HepG2 (cell line): ENCODE data around the gene TXLNA. TPM values are rescaled to one million over a fixed set of nuclear protein-coding genes. Genes with fewer than 3 reads are reported as not detected.
A peak's percentile ranks its signal among the peaks of the same experiment; 100 is the strongest.

Experiments used
- BRD4 ChIP-seq: sonication (generic); formaldehyde crosslinking; IDR thresholded peaks from 2 replicates; pipeline ENCODE4 v1.4.0; 2020; ENCODE audit warnings: missing genetic modification reagents
- CBX5 ChIP-seq: sonication (generic); formaldehyde crosslinking; IDR thresholded peaks from 2 replicates; pipeline ENCODE4 v1.4.0; 2020; ENCODE audit warnings: missing genetic modification reagents, borderline replicate concordance
- FOXO1 ChIP-seq: sonication (generic); formaldehyde crosslinking; IDR thresholded peaks from 2 replicates; pipeline ENCODE4 v1.4.0; 2020; ENCODE audit warnings: missing genetic modification reagents
- MIER3 ChIP-seq: IDR thresholded peaks from 2 replicates; pipeline ENCODE4 v1.6.1; 2016; ENCODE audit warnings: missing compliant biosample characterization, borderline replicate concordance
- MLLT10 ChIP-seq: sonication (generic); formaldehyde crosslinking; IDR thresholded peaks from 2 replicates; pipeline ENCODE4 v1.4.0; 2020; ENCODE audit warnings: missing genetic modification reagents
- NR2F6 ChIP-seq, 2 experiments: IDR thresholded peaks; 2 replicates each; pipeline ENCODE4 v1.6.1; 2016; ENCODE audit warnings: antibody characterized with exemption in 1 of 2, mild to moderate bottlenecking in 1 of 2
- YEATS2 ChIP-seq: sonication (generic); formaldehyde crosslinking; IDR thresholded peaks from 2 replicates; pipeline ENCODE4 v1.4.0; 2020; ENCODE audit warnings: missing genetic modification reagents, borderline replicate concordance
- ZFP41 ChIP-seq: sonication (generic); formaldehyde crosslinking; IDR thresholded peaks from 2 replicates; pipeline ENCODE4 v1.4.0; 2020; ENCODE audit warnings: mild to moderate bottlenecking, missing genetic modification reagents, borderline replicate concordance
- ZNF124 ChIP-seq: sonication (generic); formaldehyde crosslinking; IDR thresholded peaks from 2 replicates; pipeline ENCODE4 v1.4.0; 2020; ENCODE audit warnings: missing genetic modification reagents
- ZNF546 ChIP-seq: sonication (generic); formaldehyde crosslinking; conservative IDR thresholded peaks from 2 replicates; pipeline ENCODE4 v1.8.1; 2023; ENCODE audit warnings: mild to moderate bottlenecking, missing genetic modification reagents
- polyA plus RNA-seq, 8 experiments: library from polyadenylated mRNA; depleted of rRNA in 3 of 8; stranded (reverse) in 7 of 8; unstranded in 1 of 8; fragments of >200 nt; fragmentation: Illumina TruSeq in 4 of 8; extraction: Trizol in 4 of 8; gene quantifications; 2 replicates each; pipeline versions ENCODE4 v1.2.1 to v1.2.3, GENCODE V29; 2011 to 2016; ENCODE audit warnings: low read depth in 4 of 8, missing spikeins in 1 of 8, mixed read lengths in 1 of 8; ENCODE audit not compliant: insufficient read depth in 1 of 8
- total RNA-seq, 5 experiments: library from RNA; depleted of rRNA; stranded (reverse); fragments of >200 nt; fragmentation: Illumina TruSeq; extraction: Trizol; gene quantifications; 2 replicates each; pipeline ENCODE4 v1.2.3, GENCODE V29; 2016; ENCODE audit warnings: low read depth in 1 of 5
- TF ChIP-seq, protein P1 (sequence below): sonication (generic); formaldehyde crosslinking; IDR thresholded peaks from 2 replicates; pipeline ENCODE4 v1.9.0; 2022; ENCODE audit warnings: missing genetic modification reagents, mild to moderate bottlenecking, borderline replicate concordance
- TF ChIP-seq, protein P2 (sequence below): IDR thresholded peaks from 2 replicates; pipeline ENCODE4 v1.6.1; 2016; ENCODE audit warnings: missing compliant biosample characterization, missing genetic modification reagents, borderline replicate concordance
- TF ChIP-seq, protein P3 (sequence below), 2 experiments: fragments of 450-650 bp in 1 of 2; sonication (generic) in 1 of 2; formaldehyde crosslinking in 1 of 2; IDR thresholded peaks; 2 replicates each; pipeline versions ENCODE4 v1.6.1 to v1.8.0; 2016 to 2022; ENCODE audit warnings: antibody characterized with exemption in 1 of 2, mild to moderate bottlenecking in 1 of 2, missing genetic modification reagents in 1 of 2
- TF ChIP-seq, protein P4 (sequence below): sonication (generic); formaldehyde crosslinking; IDR thresholded peaks from 2 replicates; pipeline ENCODE4 v1.4.0; 2020; ENCODE audit warnings: missing genetic modification reagents

TXLNA gene
- total and polyA plus RNA-seq, 2 of the 13 experiments (the other 11 are each of a cell fraction or from before 2014, with no cell fraction given): 29.6 to 67.8 TPM

DNA sequence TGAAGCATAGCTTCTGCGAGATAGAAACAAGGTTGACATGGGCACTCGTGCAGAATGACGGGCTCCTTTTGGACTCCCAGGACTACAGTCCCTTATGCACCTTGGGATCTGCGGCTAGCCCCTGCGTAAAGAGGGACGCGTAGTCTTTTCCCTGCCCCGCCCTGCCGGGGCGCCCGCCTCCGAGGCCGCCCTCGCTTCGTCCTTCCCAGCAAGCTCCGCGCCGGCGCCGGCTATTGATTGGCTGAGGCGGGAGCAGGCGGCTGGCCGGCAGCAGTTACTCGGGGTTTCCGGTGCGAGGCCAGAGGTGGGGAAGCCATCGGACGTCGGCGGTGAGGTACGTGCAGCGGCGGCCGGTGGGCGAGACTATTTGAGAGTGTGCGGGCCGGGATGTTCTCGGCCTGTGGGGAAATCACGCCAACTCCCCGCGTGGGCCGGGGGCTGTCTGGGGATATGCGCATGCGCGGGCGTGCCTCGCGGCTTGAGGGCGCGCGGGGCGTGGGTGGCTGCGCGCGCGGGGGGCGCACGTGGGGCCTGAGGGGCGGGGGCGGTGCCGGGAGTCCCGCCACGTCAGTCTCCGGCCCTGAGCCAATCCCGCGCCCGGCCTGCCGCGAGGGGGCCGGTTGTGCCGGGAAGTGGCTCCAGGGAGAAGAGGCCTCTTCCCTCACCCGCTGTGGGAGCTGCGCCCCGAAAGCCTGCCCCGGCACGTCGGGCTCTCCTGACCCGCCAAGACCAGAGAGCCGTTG, at the start of gene TXLNA (continued):
- TF ChIP-seq, protein P1, sequence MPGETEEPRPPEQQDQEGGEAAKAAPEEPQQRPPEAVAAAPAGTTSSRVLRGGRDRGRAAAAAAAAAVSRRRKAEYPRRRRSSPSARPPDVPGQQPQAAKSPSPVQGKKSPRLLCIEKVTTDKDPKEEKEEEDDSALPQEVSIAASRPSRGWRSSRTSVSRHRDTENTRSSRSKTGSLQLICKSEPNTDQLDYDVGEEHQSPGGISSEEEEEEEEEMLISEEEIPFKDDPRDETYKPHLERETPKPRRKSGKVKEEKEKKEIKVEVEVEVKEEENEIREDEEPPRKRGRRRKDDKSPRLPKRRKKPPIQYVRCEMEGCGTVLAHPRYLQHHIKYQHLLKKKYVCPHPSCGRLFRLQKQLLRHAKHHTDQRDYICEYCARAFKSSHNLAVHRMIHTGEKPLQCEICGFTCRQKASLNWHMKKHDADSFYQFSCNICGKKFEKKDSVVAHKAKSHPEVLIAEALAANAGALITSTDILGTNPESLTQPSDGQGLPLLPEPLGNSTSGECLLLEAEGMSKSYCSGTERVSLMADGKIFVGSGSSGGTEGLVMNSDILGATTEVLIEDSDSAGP (CRISPR knock-in tag): peak; percentile 80
- TF ChIP-seq ZNF546 (CRISPR knock-in tag) (peak; percentile 90; the same call in 1 of the 2 replicates), MLLT10 (CRISPR knock-in tag) (no peak), FOXO1 (0 out of 2 replicates have a peak, but pooled peaks have one; percentile 28), MIER3 (CRISPR knock-in tag) (no peak; the same call in none of the 2 replicates), YEATS2 (CRISPR knock-in tag) (peak; percentile 85), BRD4 (CRISPR knock-in tag) (no peak; the same call in 1 of the 2 replicates), NR2F6 (IDR thresholded peaks at IDR 0.05) (0 out of 2 replicates have a peak, but pooled peaks have one; percentile 26), NR2F6 (CRISPR knock-in tag; IDR thresholded peaks at IDR 0.05) (peak; percentile 27; the same call in 1 of the 2 replicates), ZFP41 (CRISPR knock-in tag) (peak; percentile 85; the same call in 1 of the 2 replicates), CBX5 (CRISPR knock-in tag) (no peak), ZNF124 (peak; percentile 86; the same call in 1 of the 2 replicates)
- TF ChIP-seq, protein P2, sequence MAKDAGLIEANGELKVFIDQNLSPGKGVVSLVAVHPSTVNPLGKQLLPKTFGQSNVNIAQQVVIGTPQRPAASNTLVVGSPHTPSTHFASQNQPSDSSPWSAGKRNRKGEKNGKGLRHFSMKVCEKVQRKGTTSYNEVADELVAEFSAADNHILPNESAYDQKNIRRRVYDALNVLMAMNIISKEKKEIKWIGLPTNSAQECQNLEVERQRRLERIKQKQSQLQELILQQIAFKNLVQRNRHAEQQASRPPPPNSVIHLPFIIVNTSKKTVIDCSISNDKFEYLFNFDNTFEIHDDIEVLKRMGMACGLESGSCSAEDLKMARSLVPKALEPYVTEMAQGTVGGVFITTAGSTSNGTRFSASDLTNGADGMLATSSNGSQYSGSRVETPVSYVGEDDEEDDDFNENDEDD: peak; percentile 92
- TF ChIP-seq, protein P3, sequence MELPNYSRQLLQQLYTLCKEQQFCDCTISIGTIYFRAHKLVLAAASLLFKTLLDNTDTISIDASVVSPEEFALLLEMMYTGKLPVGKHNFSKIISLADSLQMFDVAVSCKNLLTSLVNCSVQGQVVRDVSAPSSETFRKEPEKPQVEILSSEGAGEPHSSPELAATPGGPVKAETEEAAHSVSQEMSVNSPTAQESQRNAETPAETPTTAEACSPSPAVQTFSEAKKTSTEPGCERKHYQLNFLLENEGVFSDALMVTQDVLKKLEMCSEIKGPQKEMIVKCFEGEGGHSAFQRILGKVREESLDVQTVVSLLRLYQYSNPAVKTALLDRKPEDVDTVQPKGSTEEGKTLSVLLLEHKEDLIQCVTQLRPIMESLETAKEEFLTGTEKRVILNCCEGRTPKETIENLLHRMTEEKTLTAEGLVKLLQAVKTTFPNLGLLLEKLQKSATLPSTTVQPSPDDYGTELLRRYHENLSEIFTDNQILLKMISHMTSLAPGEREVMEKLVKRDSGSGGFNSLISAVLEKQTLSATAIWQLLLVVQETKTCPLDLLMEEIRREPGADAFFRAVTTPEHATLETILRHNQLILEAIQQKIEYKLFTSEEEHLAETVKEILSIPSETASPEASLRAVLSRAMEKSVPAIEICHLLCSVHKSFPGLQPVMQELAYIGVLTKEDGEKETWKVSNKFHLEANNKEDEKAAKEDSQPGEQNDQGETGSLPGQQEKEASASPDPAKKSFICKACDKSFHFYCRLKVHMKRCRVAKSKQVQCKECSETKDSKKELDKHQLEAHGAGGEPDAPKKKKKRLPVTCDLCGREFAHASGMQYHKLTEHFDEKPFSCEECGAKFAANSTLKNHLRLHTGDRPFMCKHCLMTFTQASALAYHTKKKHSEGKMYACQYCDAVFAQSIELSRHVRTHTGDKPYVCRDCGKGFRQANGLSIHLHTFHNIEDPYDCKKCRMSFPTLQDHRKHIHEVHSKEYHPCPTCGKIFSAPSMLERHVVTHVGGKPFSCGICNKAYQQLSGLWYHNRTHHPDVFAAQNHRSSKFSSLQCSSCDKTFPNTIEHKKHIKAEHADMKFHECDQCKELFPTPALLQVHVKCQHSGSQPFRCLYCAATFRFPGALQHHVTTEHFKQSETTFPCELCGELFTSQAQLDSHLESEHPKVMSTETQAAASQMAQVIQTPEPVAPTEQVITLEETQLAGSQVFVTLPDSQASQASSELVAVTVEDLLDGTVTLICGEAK (IDR thresholded peaks at IDR 0.05): no peak
- TF ChIP-seq, protein P3 (CRISPR knock-in tag; IDR thresholded peaks at IDR 0.05): 0 out of 2 replicates have a peak, but pooled peaks have one; percentile 75
- TF ChIP-seq, protein P4, sequence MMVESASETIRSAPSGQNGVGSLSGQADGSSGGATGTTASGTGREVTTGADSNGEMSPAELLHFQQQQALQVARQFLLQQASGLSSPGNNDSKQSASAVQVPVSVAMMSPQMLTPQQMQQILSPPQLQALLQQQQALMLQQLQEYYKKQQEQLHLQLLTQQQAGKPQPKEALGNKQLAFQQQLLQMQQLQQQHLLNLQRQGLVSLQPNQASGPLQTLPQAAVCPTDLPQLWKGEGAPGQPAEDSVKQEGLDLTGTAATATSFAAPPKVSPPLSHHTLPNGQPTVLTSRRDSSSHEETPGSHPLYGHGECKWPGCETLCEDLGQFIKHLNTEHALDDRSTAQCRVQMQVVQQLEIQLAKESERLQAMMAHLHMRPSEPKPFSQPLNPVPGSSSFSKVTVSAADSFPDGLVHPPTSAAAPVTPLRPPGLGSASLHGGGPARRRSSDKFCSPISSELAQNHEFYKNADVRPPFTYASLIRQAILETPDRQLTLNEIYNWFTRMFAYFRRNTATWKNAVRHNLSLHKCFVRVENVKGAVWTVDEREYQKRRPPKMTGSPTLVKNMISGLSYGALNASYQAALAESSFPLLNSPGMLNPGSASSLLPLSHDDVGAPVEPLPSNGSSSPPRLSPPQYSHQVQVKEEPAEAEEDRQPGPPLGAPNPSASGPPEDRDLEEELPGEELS (CRISPR knock-in tag): peak; percentile 15
